Lower leg skin (tissue), 3 donors: ENCODE data around the gene ANKS4B.

ENCODE experiments used
- CTCF ChIP-seq, 3 donors: fragments of 450-650 bp; IDR thresholded peaks; one replicate each; pipeline ENCODE4 v1.5.1; 2016; ENCODE audit warnings: antibody characterized with exemption in 3 of 3, mild to moderate bottlenecking in 3 of 3, moderate library complexity in 2 of 3
- POLR2A ChIP-seq, 2 donors: fragments of 450-650 bp; IDR thresholded peaks; one replicate each; pipeline ENCODE4 v1.6.1; 2016 to 2017; ENCODE audit warnings: antibody characterized with exemption in 2 of 2, mild to moderate bottlenecking in 1 of 2, moderate library complexity in 1 of 2

- no peak for TF ChIP-seq CTCF (IDR thresholded peaks at IDR 0.05)
- TF ChIP-seq POLR2A (IDR thresholded peaks at IDR 0.05), result no peak
Observed at GRCh38 chr16:21206550-21206949, 26.9 kb upstream of the ANKS4B start.
